NCI-H1694 treated with DMSO at 0.1 percent for 48 hours (cell line): ENCODE data around the gene SLC25A52.
"Not testable (repeated sequence)": the region's sequence is repeated elsewhere in the genome, so short reads cannot be mapped to it uniquely, and the experiment has no call there.

ENCODE experiments used
- DNase-seq: peaks from one replicate; lab custom pipeline; 2025; lab: John Stamatoyannopoulos, UW

SLC25A52 gene

GRCh38 chr18:31740180-31740579 lies 20.5 kb downstream of the SLC25A52 start:
- no peak for DNase-seq

GRCh38 chr18:31739651-31740050 lies 21.0 kb downstream of the SLC25A52 start:
- no peak for DNase-seq

GRCh38 chr18:31738460-31739407 lies 21.9 kb downstream of the SLC25A52 start:
- DNase-seq: no peak

GRCh38 chr18:31736630-31737029 lies 24.1 kb downstream of the SLC25A52 start:
- no peak for DNase-seq

- DNase-seq: no peak
These were observed 29.1 kb downstream of the SLC25A52 start for GRCh38 chr18:31731628-31732027.

GRCh38 chr18:31729196-31729595 lies 31.5 kb downstream of the SLC25A52 start:
- DNase-seq: not testable (repeated sequence)

- no peak for DNase-seq
These were observed 36.5 kb downstream of the SLC25A52 start for GRCh38 chr18:31723990-31724711.

- no peak for DNase-seq
These were observed 37.1 kb downstream of the SLC25A52 start for GRCh38 chr18:31723639-31723989.

GRCh38 chr18:31722369-31722957 lies 38.2 kb downstream of the SLC25A52 start:
- peak; percentile 74 for DNase-seq

- DNase-seq: no peak
These were observed 39.1 kb downstream of the SLC25A52 start for GRCh38 chr18:31721601-31722000.

GRCh38 chr18:31720867-31721266 lies 39.8 kb downstream of the SLC25A52 start:
- no peak for DNase-seq

- no peak for DNase-seq
These were observed 41.2 kb downstream of the SLC25A52 start for GRCh38 chr18:31719363-31720006.

GRCh38 chr18:31718386-31718785 lies 42.3 kb downstream of the SLC25A52 start:
- DNase-seq: no peak

GRCh38 chr18:31716362-31716761 lies 44.3 kb downstream of the SLC25A52 start:
- DNase-seq: no peak

GRCh38 chr18:31711365-31712172 lies 49.1 kb downstream of the SLC25A52 start:
- no peak for DNase-seq

- no peak for DNase-seq
These were observed 49.9 kb downstream of the SLC25A52 start for GRCh38 chr18:31710826-31711225.
